Central memory CD8-positive, alpha-beta T cell (primary cell): Measurements from ENCODE around the gene CYTIP.
A peak's percentile ranks its signal among the peaks of the same experiment; 100 is the strongest.

Experiments used
- ATAC-seq: fragments of 150-1000 bp; cut with Tn5 transposase; replicated peaks from 2 replicates; pipeline ENCODE4 v1.10.0; 2022; ENCODE audit warnings: mild to moderate bottlenecking, moderate FRiP score, moderate number of reproducible peaks; ENCODE audit not compliant: poor library complexity, severe bottlenecking; ENCODE audit errors: extremely low read depth
- DNase-seq, 2 donors: peaks; one replicate each; pipeline ENCODE4 v3.0.0; 2021; ENCODE audit warnings: low spot score in 2 of 2
- H3K27ac Mint-ChIP-seq: one replicate; pipeline ENCODE4 v1.8.0; 2022; ENCODE audit warnings: low read depth, mild to moderate bottlenecking, moderate library complexity, mixed read lengths
- H3K27me3 Mint-ChIP-seq: one replicate; pipeline ENCODE4 v1.8.0; 2022; ENCODE audit warnings: mixed read lengths
- H3K36me3 Mint-ChIP-seq: one replicate; pipeline ENCODE4 v1.8.0; 2022; ENCODE audit warnings: mild to moderate bottlenecking, moderate library complexity, mixed read lengths; ENCODE audit not compliant: insufficient read depth
- H3K4me1 Mint-ChIP-seq: one replicate; pipeline ENCODE4 v1.8.0; 2022; ENCODE audit warnings: mixed read lengths
- H3K4me3 Mint-ChIP-seq: one replicate; pipeline ENCODE4 v1.8.0; 2022; ENCODE audit warnings: mild to moderate bottlenecking, moderate library complexity, mixed read lengths
- H3K9me3 Mint-ChIP-seq: one replicate; pipeline ENCODE4 v1.8.0; 2022; ENCODE audit warnings: mixed read lengths

Gene CYTIP

DNA sequence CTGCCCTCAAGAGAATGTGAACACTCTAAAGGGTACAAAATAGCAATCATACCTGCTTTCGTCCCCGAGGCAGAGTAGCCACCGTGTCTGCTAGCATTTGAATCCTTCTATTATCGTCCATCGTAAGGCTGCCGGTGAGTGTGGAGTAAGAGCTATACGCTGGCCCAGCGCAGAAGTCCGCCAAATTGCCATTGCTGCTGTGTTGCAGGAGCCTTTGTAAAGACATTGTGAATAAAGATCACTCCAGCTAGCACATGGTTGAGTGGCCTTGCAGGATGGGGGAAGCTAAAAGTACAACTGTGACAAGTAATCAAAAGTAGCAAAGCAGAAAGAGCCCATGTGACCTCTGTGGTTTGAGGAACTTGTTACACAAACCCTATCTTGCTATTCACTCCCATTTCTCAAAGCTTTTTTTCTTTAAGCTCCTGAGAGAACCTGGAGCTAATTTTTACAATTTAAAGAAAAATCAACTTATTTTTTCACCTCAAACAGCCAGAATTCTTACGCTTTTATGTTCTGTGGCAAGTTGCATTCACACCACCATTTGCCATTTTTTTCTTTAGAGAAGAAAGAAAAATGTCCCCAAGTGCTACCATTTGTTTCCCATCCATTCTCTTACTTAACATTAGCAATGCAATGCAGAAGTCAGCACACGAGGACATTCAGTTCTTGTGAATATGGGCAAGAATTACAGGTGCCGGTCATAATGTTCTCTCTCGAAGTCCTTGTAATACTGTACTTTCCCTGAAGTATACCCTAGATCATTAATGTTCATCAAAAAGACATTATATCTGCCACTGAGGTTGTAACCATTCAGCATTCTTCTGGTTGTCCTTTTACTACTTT is at the start of gene CYTIP:
TSS of gene CYTIP (minus strand) at position 295 of the 846 bp plus-strand sequence. CDS start at position 226, 69 bp downstream.
- Mint-ChIP-seq H3K9me3 (no peaks in the 10 kb centered on the region), H3K36me3 (peaks cover 52% of the 10 kb centered on the region), H3K27ac (peak within 1 kb of the TSS; percentile 94), H3K4me3 (peak within 1 kb of the TSS; percentile 84), H3K4me1 (peaks cover 54% of the 10 kb centered on the region), H3K27me3 (no peaks in the 10 kb centered on the region)
- peak; percentile 43 for ATAC-seq
- DNase-seq: peak in 1 of 2 donors; percentile 50

DNA sequence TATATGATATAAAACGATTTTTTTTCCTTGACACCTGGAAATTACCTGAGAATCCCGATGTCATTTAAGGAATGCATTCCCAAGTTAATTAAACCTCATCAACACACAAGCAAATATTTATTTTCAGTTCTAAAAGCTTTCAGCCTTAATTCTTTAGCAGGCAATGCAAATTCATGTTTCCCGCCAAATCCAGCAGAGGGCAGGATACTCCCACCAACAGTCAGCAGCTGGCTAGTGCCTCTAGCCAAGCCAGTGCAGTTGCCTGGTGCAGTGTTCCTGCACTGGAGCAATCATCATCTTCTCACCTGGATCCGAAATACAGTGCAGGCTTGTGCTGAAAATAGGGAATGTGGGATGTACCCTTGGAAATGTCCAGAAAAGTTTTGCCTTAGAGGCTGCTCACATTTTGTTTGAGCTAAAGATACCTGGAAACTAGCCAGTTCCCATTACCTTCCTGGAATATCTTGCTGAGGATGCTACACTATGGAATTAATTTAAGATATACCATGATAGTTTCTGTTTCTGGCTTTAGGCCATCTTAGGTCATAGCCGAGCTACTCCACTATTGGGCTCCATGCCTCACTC is 48.4 kb upstream of the CYTIP start:
- DNase-seq (peak; percentile 43 to 48), ATAC-seq (peak; percentile 67)
- Mint-ChIP-seq H3K36me3 (peaks cover 2% of the 10 kb centered on the region), H3K4me3 (no peak overlapping the region), H3K9me3 (no peaks in the 10 kb centered on the region), H3K4me1 (peaks cover 8% of the 10 kb centered on the region), H3K27me3 (no peaks in the 10 kb centered on the region), H3K27ac (no peak overlapping the region)

GRCh38 chr2:157489983-157490382 is 46.1 kb upstream of the CYTIP start:
- DNase-seq (no peak), ATAC-seq (no peak)
- no peaks in the 10 kb centered on the region for H3K27me3 Mint-ChIP-seq
- H3K4me1 Mint-ChIP-seq: peaks cover 8% of the 10 kb centered on the region
- no peak overlapping the region for H3K27ac Mint-ChIP-seq
- H3K9me3 Mint-ChIP-seq: no peaks in the 10 kb centered on the region
- H3K36me3 Mint-ChIP-seq: peaks cover 4% of the 10 kb centered on the region
- H3K4me3 Mint-ChIP-seq: no peak overlapping the region

DNA sequence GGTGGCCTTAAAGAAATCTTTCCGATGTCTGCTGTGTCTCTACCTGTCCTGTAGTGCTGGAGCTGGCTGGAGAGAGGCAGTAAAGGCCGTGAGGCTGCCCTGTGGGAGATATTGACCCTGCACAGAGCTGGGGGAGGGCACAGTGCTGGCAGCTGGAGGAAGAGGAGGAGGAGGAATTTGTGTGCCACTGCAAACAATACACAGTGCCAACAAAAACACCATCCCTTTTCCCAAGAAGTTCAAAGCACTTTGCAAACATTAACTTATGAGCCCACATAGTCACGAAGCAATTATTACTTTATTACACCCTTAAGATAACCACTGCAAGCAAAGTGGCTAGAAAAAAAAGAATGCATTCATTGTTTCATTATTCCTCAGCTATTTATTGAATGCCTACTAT is 45.0 kb upstream of the CYTIP start:
- no peak for DNase-seq
- no peak overlapping the region for H3K27ac Mint-ChIP-seq
- H3K4me1 Mint-ChIP-seq: peaks cover 8% of the 10 kb centered on the region
- ATAC-seq: no peak
- H3K9me3 Mint-ChIP-seq: no peaks in the 10 kb centered on the region
- H3K36me3 Mint-ChIP-seq: peaks cover 4% of the 10 kb centered on the region
- H3K4me3 Mint-ChIP-seq: no peak overlapping the region
- no peaks in the 10 kb centered on the region for H3K27me3 Mint-ChIP-seq

DNA sequence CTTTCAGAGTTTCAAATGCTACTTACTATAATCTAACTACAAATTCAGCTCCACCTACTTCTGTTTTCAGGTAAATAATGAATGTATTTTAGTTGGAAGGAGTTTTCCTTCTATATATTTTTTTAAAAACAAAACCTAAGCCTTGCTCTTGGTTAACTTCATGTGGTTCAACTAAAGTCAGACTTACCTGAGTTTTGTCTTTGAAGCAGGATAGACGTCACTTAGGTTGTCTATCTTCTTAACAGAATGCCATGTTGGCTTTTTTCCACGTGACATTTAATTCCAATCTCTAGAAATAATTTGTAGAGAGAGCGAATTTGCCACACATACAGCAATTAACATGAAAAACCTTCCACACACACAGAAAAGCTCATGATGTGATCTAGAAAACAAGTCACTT is 43.9 kb upstream of the CYTIP start:
- H3K4me3 Mint-ChIP-seq: no peak overlapping the region
- peaks cover 4% of the 10 kb centered on the region for H3K36me3 Mint-ChIP-seq
- ATAC-seq (no peak), DNase-seq (no peak)
- no peaks in the 10 kb centered on the region for H3K9me3 Mint-ChIP-seq
- no peaks in the 10 kb centered on the region for H3K27me3 Mint-ChIP-seq
- H3K4me1 Mint-ChIP-seq: peaks cover 7% of the 10 kb centered on the region
- H3K27ac Mint-ChIP-seq: no peak overlapping the region

- no peak for ATAC-seq
- H3K9me3 Mint-ChIP-seq: no peaks in the 10 kb centered on the region
- peaks cover 2% of the 10 kb centered on the region for H3K4me1 Mint-ChIP-seq
- H3K4me3 Mint-ChIP-seq: no peak overlapping the region
- no peak for DNase-seq
- no peaks in the 10 kb centered on the region for H3K27me3 Mint-ChIP-seq
- H3K27ac Mint-ChIP-seq: no peak overlapping the region
- H3K36me3 Mint-ChIP-seq: peaks cover 4% of the 10 kb centered on the region
These were observed 43.4 kb upstream of the CYTIP start for GRCh38 chr2:157487271-157487610.

DNA sequence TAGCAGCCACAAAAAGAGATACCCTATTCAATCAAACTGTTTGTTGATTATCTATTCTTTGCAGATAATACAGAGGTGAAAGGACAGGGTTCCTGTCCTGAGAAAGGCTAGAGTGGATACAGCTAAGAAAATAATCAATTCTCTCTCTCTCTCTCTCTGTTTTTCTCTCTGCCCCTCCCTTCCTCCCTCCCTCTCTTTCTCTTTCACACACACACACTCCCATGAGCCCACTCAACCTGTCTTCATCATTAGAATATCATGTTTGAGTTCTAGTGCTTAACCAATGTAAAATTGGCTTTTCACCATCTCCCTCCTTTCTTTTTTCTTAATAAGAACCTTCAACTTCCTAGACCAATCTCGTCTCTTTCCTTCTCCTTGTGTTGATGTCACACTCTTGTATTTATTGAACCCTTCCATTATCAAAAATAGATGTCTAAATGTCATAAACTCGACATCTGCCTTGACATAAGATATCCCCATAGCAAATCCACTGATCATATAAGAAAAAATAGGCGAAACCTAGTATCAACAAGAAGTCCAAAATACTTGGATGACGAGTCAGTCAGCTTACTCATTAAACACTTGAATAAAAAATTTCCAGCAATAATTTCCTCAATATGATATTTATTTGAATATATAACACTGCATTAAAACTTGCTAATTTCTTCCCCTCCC is 42.8 kb upstream of the CYTIP start:
- Mint-ChIP-seq H3K27ac (no peak overlapping the region), H3K36me3 (peaks cover 4% of the 10 kb centered on the region), H3K4me1 (no peaks in the 10 kb centered on the region), H3K4me3 (no peak overlapping the region), H3K27me3 (no peaks in the 10 kb centered on the region), H3K9me3 (no peaks in the 10 kb centered on the region)
- DNase-seq (no peak), ATAC-seq (no peak)

- DNase-seq (no peak), ATAC-seq (no peak)
- Mint-ChIP-seq H3K27me3 (no peaks in the 10 kb centered on the region), H3K9me3 (no peaks in the 10 kb centered on the region), H3K27ac (no peak overlapping the region), H3K36me3 (no peaks in the 10 kb centered on the region), H3K4me1 (no peaks in the 10 kb centered on the region), H3K4me3 (no peak overlapping the region)
These were observed 36.5 kb upstream of the CYTIP start for GRCh38 chr2:157480182-157480961.

DNA sequence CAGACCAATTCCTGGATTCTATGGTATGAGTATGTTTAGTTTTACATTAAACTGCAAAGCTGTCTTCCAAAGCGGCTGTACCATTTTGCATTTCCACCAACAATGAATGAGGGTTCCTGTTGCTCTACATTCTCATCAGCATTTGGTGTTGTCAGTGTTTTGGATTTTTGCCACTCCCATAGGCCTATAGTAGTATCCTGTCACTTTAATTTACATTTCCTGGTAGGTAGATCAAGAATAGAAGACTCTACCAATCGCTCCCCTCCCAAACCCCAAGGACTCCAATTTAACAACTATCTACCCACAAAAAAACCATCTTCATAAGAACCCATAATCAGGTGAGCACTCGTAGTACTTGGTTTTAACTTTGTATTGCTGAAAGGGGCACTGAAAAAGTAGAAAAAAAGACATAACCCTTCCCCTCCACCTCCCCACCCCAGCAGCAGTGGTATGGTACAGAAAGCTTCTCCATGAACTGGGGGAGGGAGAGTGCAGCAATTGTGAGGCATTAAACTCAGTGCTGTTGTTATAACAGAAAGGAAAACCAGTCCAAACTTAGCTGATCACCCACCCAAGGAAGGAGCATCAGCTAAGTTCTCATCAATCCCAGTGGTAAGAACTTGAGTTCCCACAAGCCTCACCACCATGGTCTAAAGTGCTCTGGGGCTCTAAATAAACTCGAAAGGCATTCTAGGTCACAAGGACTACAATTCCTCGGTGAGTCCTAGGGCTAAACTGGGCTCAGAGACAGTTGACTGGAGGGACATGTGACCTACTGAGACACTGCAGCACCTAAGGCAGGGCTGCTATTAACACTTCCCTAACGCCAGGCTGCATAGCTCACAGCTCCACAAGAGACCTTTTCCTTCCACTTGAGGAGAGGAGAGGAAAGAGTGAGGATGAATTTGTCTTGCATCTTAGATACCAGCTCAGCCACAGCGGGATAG is 35.5 kb upstream of the CYTIP start:
- H3K27me3 Mint-ChIP-seq: no peaks in the 10 kb centered on the region
- DNase-seq: no peak
- H3K4me1 Mint-ChIP-seq: no peaks in the 10 kb centered on the region
- ATAC-seq: no peak
- no peak overlapping the region for H3K27ac Mint-ChIP-seq
- H3K4me3 Mint-ChIP-seq: no peak overlapping the region
- no peaks in the 10 kb centered on the region for H3K9me3 Mint-ChIP-seq
- no peaks in the 10 kb centered on the region for H3K36me3 Mint-ChIP-seq

DNA sequence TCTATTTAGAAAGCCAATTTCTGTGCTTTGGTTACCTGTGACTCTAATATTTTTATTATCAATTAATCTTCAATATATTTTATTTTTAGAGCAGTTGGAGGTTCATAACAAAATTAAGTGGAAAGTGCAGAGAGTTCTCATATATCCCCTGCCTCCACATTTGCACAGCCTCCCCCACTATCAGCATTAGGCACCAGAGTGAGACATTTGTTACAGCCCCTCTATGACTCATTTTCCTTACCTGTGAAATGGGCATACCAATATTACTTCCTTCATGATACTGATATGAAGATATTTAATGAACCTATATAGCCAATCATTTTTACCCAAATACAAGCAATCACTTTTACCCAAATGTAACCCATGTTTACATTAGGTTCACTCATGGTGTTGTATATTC is 34.0 kb upstream of the CYTIP start:
- no peaks in the 10 kb centered on the region for H3K9me3 Mint-ChIP-seq
- no peak for DNase-seq
- no peaks in the 10 kb centered on the region for H3K27me3 Mint-ChIP-seq
- H3K36me3 Mint-ChIP-seq: no peaks in the 10 kb centered on the region
- no peaks in the 10 kb centered on the region for H3K4me1 Mint-ChIP-seq
- no peak overlapping the region for H3K27ac Mint-ChIP-seq
- no peak overlapping the region for H3K4me3 Mint-ChIP-seq
- ATAC-seq: no peak

- H3K4me3 Mint-ChIP-seq: no peak overlapping the region
- no peaks in the 10 kb centered on the region for H3K27me3 Mint-ChIP-seq
- no peaks in the 10 kb centered on the region for H3K36me3 Mint-ChIP-seq
- no peak for ATAC-seq
- H3K4me1 Mint-ChIP-seq: no peaks in the 10 kb centered on the region
- no peak overlapping the region for H3K27ac Mint-ChIP-seq
- no peak for DNase-seq
- no peaks in the 10 kb centered on the region for H3K9me3 Mint-ChIP-seq
These were observed 33.2 kb upstream of the CYTIP start for GRCh38 chr2:157476953-157477709.
